SK-N-SH (cell line): ENCODE measurements around the gene WDR82.

Experiments
- GATA2 ChIP-seq: sonication (generic); formaldehyde crosslinking; IDR thresholded peaks from 2 replicates; pipeline ENCODE4 v1.5.0; 2020; ENCODE audit warnings: mild to moderate bottlenecking, missing genetic modification reagents
- YY1 ChIP-seq: IDR thresholded peaks from 2 replicates; pipeline ENCODE4 v1.4.0; 2012; ENCODE audit warnings: low read depth, mild to moderate bottlenecking

DNA sequence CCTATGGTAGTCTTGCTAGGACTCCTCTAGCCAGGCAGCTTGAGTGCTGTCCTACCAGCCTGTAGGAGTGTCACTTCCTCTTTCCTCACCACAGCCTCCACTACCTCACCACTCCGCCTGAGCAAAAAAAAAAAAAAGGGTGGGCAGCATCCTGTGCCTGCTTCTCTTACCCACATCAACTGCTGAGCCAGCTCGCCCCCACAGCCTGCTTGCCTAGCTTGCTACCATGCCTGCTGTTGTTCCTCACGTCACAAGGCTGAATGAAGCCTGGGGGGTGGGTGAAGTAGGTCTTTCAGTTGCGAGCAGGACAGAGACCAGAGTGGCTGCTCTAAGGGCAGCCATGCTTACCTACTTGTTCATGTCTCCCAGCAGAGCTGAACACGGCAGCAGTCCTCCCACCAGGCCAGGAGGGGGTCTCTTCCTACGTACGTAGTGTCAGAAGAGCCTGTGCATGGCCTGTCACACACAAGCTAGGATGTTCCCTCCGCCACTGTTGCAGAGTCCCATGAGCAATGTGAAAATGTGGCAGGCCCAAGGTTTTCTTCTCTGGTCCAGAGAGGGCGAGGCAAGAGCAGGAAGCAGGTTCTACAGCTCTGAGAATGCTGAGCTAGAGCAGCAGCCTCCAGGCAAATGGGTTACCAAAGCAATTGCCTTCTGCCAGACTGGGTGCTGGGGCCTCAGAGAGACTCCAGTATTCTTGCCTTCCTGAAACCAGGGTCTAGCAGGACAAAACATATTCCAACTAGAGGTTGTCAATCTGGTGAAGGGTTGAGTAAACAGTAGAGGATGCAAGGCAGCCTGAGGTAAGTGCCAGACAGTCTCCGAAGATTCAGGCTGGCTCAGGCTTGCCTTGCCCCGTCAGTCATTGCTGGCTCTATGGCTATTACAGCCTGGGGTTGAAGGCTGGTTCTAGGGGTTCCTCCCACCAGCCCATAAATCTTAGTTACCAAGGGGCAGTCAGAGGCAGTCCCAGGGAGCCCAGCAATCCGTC is 24.8 kb downstream of the WDR82 start:
- TF ChIP-seq GATA2 (no peak), YY1 (no peak)
